Sigmoid colon (tissue), 7 donors: ENCODE data around the gene RAB11B. TPM values are rescaled to one million over a fixed set of nuclear protein-coding genes. Genes with fewer than 3 reads are reported as not detected.
"Not testable (repeated sequence)": the region's sequence is repeated elsewhere in the genome, so short reads cannot be mapped to it uniquely, and the experiment has no call there.

Experiments
- DNase-seq: peaks from one replicate; pipeline ENCODE4 v3.0.0-alpha.2; 2019
- H3K27ac ChIP-seq, 4 donors: fragments of 200-600 bp; sonication (generic); one replicate each; pipeline ENCODE4 v1.5.1; 2016 to 2019; ENCODE audit warnings: mild to moderate bottlenecking in 1 of 4
- H3K27me3 ChIP-seq, 3 donors: fragments of 200-600 bp; sonication (generic); one replicate each; pipeline ENCODE4 v1.5.1; 2019; ENCODE audit warnings: mild to moderate bottlenecking in 1 of 3
- H3K36me3 ChIP-seq, 4 donors: fragments of 200-600 bp; sonication (generic); one replicate each; pipeline ENCODE4 v1.5.1; 2016 to 2019
- H3K4me1 ChIP-seq, 4 donors: fragments of 200-600 bp; sonication (generic); one replicate each; pipeline ENCODE4 v1.5.1; 2017 to 2019
- H3K4me3 ChIP-seq, 4 donors: fragments of 200-600 bp; sonication (generic); one replicate each; pipeline ENCODE4 v1.5.1; 2017 to 2019; ENCODE audit warnings: mild to moderate bottlenecking in 2 of 4, moderate library complexity in 1 of 4
- H3K9me3 ChIP-seq, 4 donors: fragments of 200-600 bp in 3 of 4; sonication (generic) in 3 of 4; one replicate each; pipeline versions ENCODE4 v1.5.1 to v1.6.1; 2013 to 2019
- CTCF ChIP-seq, 4 experiments: fragments of 450-650 bp in 3 of 4; fragments of 200-600 bp in 1 of 4; IDR thresholded peaks; one replicate each; pipeline ENCODE4 v1.5.1; 2016 to 2019; ENCODE audit warnings: antibody characterized with exemption in 4 of 4, mild to moderate bottlenecking in 3 of 4, moderate library complexity in 2 of 4
- EP300 ChIP-seq, 4 donors: sonication (generic); formaldehyde crosslinking; IDR thresholded peaks; one replicate each; pipeline ENCODE4 v1.6.1; 2017; ENCODE audit warnings: antibody characterized with exemption in 4 of 4
- POLR2A ChIP-seq, 2 donors: fragments of 450-650 bp; IDR thresholded peaks; one replicate each; pipeline ENCODE4 v1.6.1; 2016; ENCODE audit warnings: antibody characterized with exemption in 2 of 2, mild to moderate bottlenecking in 2 of 2, moderate library complexity in 2 of 2
- POLR2AphosphoS5 ChIP-seq, 4 donors: sonication (generic); formaldehyde crosslinking; IDR thresholded peaks; one replicate each; pipeline ENCODE4 v1.6.1; 2017; ENCODE audit warnings: antibody characterized with exemption in 4 of 4
- WGBS, 2 donors: extraction: QIAGEN DNeasy Blood & Tissue Kit; methylation state at CpG; one replicate each; pipeline ENCODE4 v1.1.7; 2013; 5-methylcytosine and 5-hydroxymethylcytosine counted together
- intact Hi-C: fragments of 100-400 bp; cut with DNase I; formaldehyde crosslinking; loops from one replicate; pipeline ENCODE4 v1.15.1; 2023
- polyA plus RNA-seq, 3 donors: library from polyadenylated mRNA; stranded (reverse); fragments of 200-250 nt; gene quantifications; one replicate each; pipeline ENCODE4 v1.2.3, GENCODE V29; 2013
- total RNA-seq, 4 donors: library from RNA; depleted of rRNA; stranded (reverse); fragments of >200 nt; gene quantifications; one replicate each; pipeline ENCODE4 v1.1.0, GENCODE V29; 2016
- donor health status: healthy with polysubstance abuse.
- donor health status: Bipolar disorder and iron deficiency.
- donor health status: healthy.

RAB11B gene
- total and polyA plus RNA-seq, 7 donors, result 17.5 to 103 (median 42.1) TPM

- 69 to 87% methylated on average over 4 of the region's 4 CpGs for WGBS, 2 donors
- TF ChIP-seq EP300 (IDR thresholded peaks at IDR 0.05) (no peak), POLR2A (IDR thresholded peaks at IDR 0.05) (no peak), POLR2AphosphoS5 (IDR thresholded peaks at IDR 0.05) (no peak), CTCF (IDR thresholded peaks at IDR 0.05) (no peak)
- no peak overlapping the region for H3K4me3 ChIP-seq
- peaks cover 0 to 11% (median 2%) of the 10 kb centered on the region in 4 donors for H3K36me3 ChIP-seq
- H3K9me3 ChIP-seq, result no peaks in the 10 kb centered on the region
- intact Hi-C loops, result loop anchor here (2.0 kb wide), 1 partner anchor 46 kb away; no protein-coding TSS in a partner anchor
- H3K27me3 ChIP-seq, result no peaks in the 10 kb centered on the region
- peak overlapping the region; percentile 67 to 91 (median 77) for H3K27ac ChIP-seq
- peaks cover 0 to 59% (median 51%) of the 10 kb centered on the region in 4 donors for H3K4me1 ChIP-seq
- no peak for DNase-seq
These were observed 26.6 kb downstream of the RAB11B start for GRCh38 chr19:8416796-8417195.

GRCh38 chr19:8421484-8422461 is 31.6 kb downstream of the RAB11B start:
- no peak for TF ChIP-seq POLR2AphosphoS5 (IDR thresholded peaks at IDR 0.05)
- TF ChIP-seq CTCF (IDR thresholded peaks at IDR 0.05), result no peak
- no peak for TF ChIP-seq POLR2A (IDR thresholded peaks at IDR 0.05)
- no peak for TF ChIP-seq EP300 (IDR thresholded peaks at IDR 0.05)
- DNase-seq, result no peak
- Histone ChIP-seq H3K4me3 (no peak overlapping the region), H3K27me3 (no peaks in the 10 kb centered on the region), H3K4me1 (peaks cover 0 to 41% (median 35%) of the 10 kb centered on the region in 4 donors), H3K27ac (peak overlapping the region in 1 of 4 donors; percentile 1), H3K9me3 (no peaks in the 10 kb centered on the region), H3K36me3 (peaks cover 0 to 27% (median 8%) of the 10 kb centered on the region in 4 donors)
- 88 to 93% methylated on average over 28 of the region's 28 CpGs for WGBS, 2 donors
- intact Hi-C loops, result no loop called here

GRCh38 chr19:8423817-8424223 is 33.7 kb downstream of the RAB11B start:
- peak; percentile 98 for DNase-seq
- intact Hi-C loops, result no loop called here
- Histone ChIP-seq H3K36me3 (peaks cover 0 to 40% (median 9%) of the 10 kb centered on the region in 4 donors), H3K4me3 (peak overlapping the region in 1 of 4 donors; percentile 15), H3K27ac (peak overlapping the region; percentile 84 to 89 (median 88)), H3K9me3 (no peaks in the 10 kb centered on the region), H3K27me3 (no peaks in the 10 kb centered on the region), H3K4me1 (peaks cover 0 to 25% (median 20%) of the 10 kb centered on the region in 4 donors)
- TF ChIP-seq CTCF (IDR thresholded peaks at IDR 0.05) (no peak), EP300 (IDR thresholded peaks at IDR 0.05) (peak in 2 of 4 donors; percentile 57 to 73), POLR2A (IDR thresholded peaks at IDR 0.05) (no peak), POLR2AphosphoS5 (IDR thresholded peaks at IDR 0.05) (peak; percentile 65 to 90 (median 76))
- WGBS, 2 donors, result 40 to 50% methylated on average over 9 of the region's 9 CpGs

GRCh38 chr19:8425331-8425730 is 35.2 kb downstream of the RAB11B start:
- intact Hi-C loops, DNase-seq, H3K4me3 ChIP-seq, H3K27me3 ChIP-seq, H3K9me3 ChIP-seq: not testable (repeated sequence)
- H3K27ac ChIP-seq, result peak overlapping the region; percentile 84 to 89 (median 88)
- peaks cover 0 to 49% (median 13%) of the 10 kb centered on the region in 4 donors for H3K36me3 ChIP-seq
- peaks cover 0 to 25% (median 19%) of the 10 kb centered on the region in 4 donors for H3K4me1 ChIP-seq
- 95 to 97% methylated on average over 6 of the region's 6 CpGs for WGBS, 2 donors

- no peak for TF ChIP-seq POLR2A (IDR thresholded peaks at IDR 0.05)
- no peak for TF ChIP-seq CTCF (IDR thresholded peaks at IDR 0.05)
- TF ChIP-seq EP300 (IDR thresholded peaks at IDR 0.05), result no peak
- TF ChIP-seq POLR2AphosphoS5 (IDR thresholded peaks at IDR 0.05), result no peak
- 95 to 96% methylated on average over 7 of the region's 7 CpGs for WGBS, 2 donors
- Histone ChIP-seq H3K27me3 (no peaks in the 10 kb centered on the region), H3K4me3 (no peak overlapping the region), H3K36me3 (peaks cover 0 to 56% (median 20%) of the 10 kb centered on the region in 4 donors), H3K4me1 (peaks cover 0 to 25% (median 19%) of the 10 kb centered on the region in 4 donors), H3K9me3 (no peaks in the 10 kb centered on the region), H3K27ac (no peak overlapping the region)
- DNase-seq, result no peak
- intact Hi-C loops, result no loop called here
These were observed 36.1 kb downstream of the RAB11B start for GRCh38 chr19:8426283-8426682.
